ENCODE measurements around the gene ZNF692. TPM values are rescaled to one million over a fixed set of nuclear protein-coding genes. Genes with fewer than 3 reads are reported as not detected.
A peak's percentile ranks its signal among the peaks of the same experiment; 100 is the strongest.

ZNF692 gene
- total and polyA plus RNA-seq, 4 donors: 7.8 to 16.3 (median 10.4) TPM

DNA sequence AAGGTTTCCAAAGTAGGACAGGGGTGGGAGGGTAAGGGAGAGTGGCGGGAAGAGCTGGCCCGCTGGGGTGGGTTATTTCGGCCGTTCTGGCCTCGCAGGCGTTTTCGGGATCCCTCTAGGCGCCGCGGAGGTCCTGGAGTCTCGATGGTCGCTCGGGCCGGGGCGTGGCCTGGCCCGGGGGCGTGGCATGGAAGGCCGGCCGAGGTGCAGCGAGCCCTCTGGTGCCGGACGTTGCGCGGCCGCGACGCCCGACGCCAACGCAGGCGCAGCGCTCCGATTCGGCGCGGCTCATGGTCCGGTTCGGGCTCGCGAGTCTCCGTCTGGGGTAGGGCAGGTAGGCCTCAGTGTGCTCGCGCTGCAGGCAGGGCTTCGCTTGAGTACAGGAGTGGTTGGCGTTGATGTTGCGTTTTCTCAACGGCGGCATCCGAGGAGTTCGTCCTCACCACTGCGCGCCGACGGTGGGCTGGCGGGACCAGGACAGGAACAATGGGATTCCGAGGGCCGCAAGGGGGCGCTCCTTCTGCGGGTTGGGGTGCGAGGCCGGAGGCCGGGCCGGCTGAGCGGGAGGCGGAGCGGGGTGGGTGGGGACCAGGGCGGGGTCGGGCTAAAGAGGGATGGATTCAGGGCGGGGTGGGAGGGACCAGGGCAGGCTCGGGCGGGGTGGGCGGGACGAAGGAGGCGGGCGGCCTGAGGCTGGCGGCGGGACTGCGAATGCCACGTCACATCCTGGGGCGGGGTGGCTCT is 47.3 kb upstream of the ZNF692 start, which contains the start of gene PGBD2:
TSS of gene PGBD2 (plus strand) at position 227 of the 744 bp plus-strand sequence. CDS start 7,628 bp downstream, outside the sequence.
- TF ChIP-seq REST (IDR thresholded peaks at IDR 0.05) (peak; percentile 10), GABPA (IDR thresholded peaks at IDR 0.05 in 1 of 2, conservative IDR thresholded peaks at IDR 0.05 in 1 of 2) (peak; percentile 24 to 65), EGR1 (IDR thresholded peaks at IDR 0.05; ENCODE audit: low read depth in 2 of 2) (peak in 1 of 2 donors; percentile 38), FOXA1 (IDR thresholded peaks at IDR 0.05) (no peak), YY1 (IDR thresholded peaks at IDR 0.05) (peak; percentile 89), RAD21 (IDR thresholded peaks at IDR 0.05) (peak; percentile 56 to 61), TAF1 (conservative IDR thresholded peaks at IDR 0.05) (peak; percentile 70), SP1 (IDR thresholded peaks at IDR 0.05) (peak; percentile 28), MAX (IDR thresholded peaks at IDR 0.05) (no peak), CTCF (IDR thresholded peaks at IDR 0.05; ENCODE audit: low read depth, low read length, missing input control) (peak; percentile 64)
- Histone ChIP-seq H3K27me3 (ENCODE audit: control insufficient read depth in 4 of 4, insufficient read depth in 4 of 4, low read length in 3 of 4) (no peaks in the 10 kb centered on the region), H3K4me1 (ENCODE audit: control insufficient read depth in 4 of 4, insufficient read depth in 4 of 4, low read length in 3 of 4) (peaks cover 0 to 15% (median 8%) of the 10 kb centered on the region in 4 donors), H3K36me3 (ENCODE audit: control insufficient read depth in 4 of 4, insufficient read depth in 3 of 4, low read depth in 1 of 4, low read length in 3 of 4) (peaks cover 0 to 2% (median 0%) of the 10 kb centered on the region in 4 donors), H3K27ac (ENCODE audit: low read depth in 1 of 2, low read length in 2 of 2) (peak within 1 kb of the TSS; percentile 83 to 97), H3K9me3 (ENCODE audit: control insufficient read depth in 4 of 4, low read length in 3 of 4) (no peaks in the 10 kb centered on the region), H3K4me3 (ENCODE audit: low read depth in 1 of 3, low read length in 3 of 3) (peak within 1 kb of the TSS; percentile 59 to 90 (median 90)), H3K9ac (ENCODE audit: low read depth in 1 of 2, low read length in 2 of 2) (peak within 1 kb of the TSS; percentile 84 to 89)
- peak; percentile 98 for DNase-seq (ENCODE audit: low spot score)
- WGBS: under 1% methylated on average over 80 of the region's 80 CpGs

- DNase-seq (ENCODE audit: low spot score): no peak
- Histone ChIP-seq H3K9ac (ENCODE audit: low read depth in 1 of 2, low read length in 2 of 2) (peak overlapping the region; percentile 57 to 89), H3K4me3 (ENCODE audit: low read depth in 1 of 3, low read length in 3 of 3) (peak overlapping the region; percentile 52 to 90 (median 84)), H3K4me1 (ENCODE audit: control insufficient read depth in 4 of 4, insufficient read depth in 4 of 4, low read length in 3 of 4) (peaks cover 0 to 15% (median 8%) of the 10 kb centered on the region in 4 donors), H3K27me3 (ENCODE audit: control insufficient read depth in 4 of 4, insufficient read depth in 4 of 4, low read length in 3 of 4) (no peaks in the 10 kb centered on the region), H3K9me3 (ENCODE audit: control insufficient read depth in 4 of 4, low read length in 3 of 4) (no peaks in the 10 kb centered on the region), H3K36me3 (ENCODE audit: control insufficient read depth in 4 of 4, insufficient read depth in 3 of 4, low read depth in 1 of 4, low read length in 3 of 4) (peaks cover 0 to 2% (median 0%) of the 10 kb centered on the region in 4 donors), H3K27ac (ENCODE audit: low read depth in 1 of 2, low read length in 2 of 2) (peak overlapping the region; percentile 83 to 97)
- no peak for TF ChIP-seq ZBTB33 (IDR thresholded peaks at IDR 0.05)
- TF ChIP-seq TAF1 (conservative IDR thresholded peaks at IDR 0.05): no peak
- no peak for TF ChIP-seq CTCF (IDR thresholded peaks at IDR 0.05; ENCODE audit: low read depth, low read length, missing input control)
- no peak for TF ChIP-seq GABPA (IDR thresholded peaks at IDR 0.05 in 1 of 2, conservative IDR thresholded peaks at IDR 0.05 in 1 of 2)
- no peak for TF ChIP-seq JUND (IDR thresholded peaks at IDR 0.05)
- no peak for TF ChIP-seq RAD21 (IDR thresholded peaks at IDR 0.05)
- 26% methylated on average over 4 of the region's 4 CpGs for WGBS
Observed at GRCh38 chr1:248905662-248906008, 46.8 kb upstream of the ZNF692 start.
